A549 (cell line): ENCODE results near the gene DYNC1I1. TPM values are rescaled to one million over a fixed set of nuclear protein-coding genes. Genes with fewer than 3 reads are reported as not detected.
A peak's percentile ranks its signal among the peaks of the same experiment; 100 is the strongest.

Experiments used
- ATAC-seq, 2 experiments: fragments of 200-7000 bp in 1 of 2; fragments of >200 bp in 1 of 2; cut with Nextera tagmentation in 1 of 2; cut with Tn5 transposase in 1 of 2; 3 replicates each; pipeline versions ENCODE4 v1.8.0 to v1.9.1; 2018 to 2020; ENCODE audit warnings: mild to moderate bottlenecking in 1 of 2, moderate library complexity in 1 of 2
- CTCF ChIA-PET: fragments of 300-600 bp; sonication (Branson Sonifier 250); formaldehyde crosslinking; extraction: SDS; loops from one replicate; lab custom pipeline; 2021; ENCODE audit warnings: antibody characterized with exemption, inconsistent platforms; lab: Yijun Ruan, JAX
- POLR2A ChIA-PET: fragments of 350-600 bp; formaldehyde crosslinking; extraction: SDS; loops from one replicate; lab custom pipeline; 2021; ENCODE audit warnings: antibody characterized with exemption, inconsistent platforms; lab: Yijun Ruan, JAX
- DNase-seq, 2 experiments: peaks; one replicate each; pipeline versions ENCODE4 v3.0.0 to v3.0.0-alpha.2; 2011 to 2016; ENCODE audit warnings: low read depth in 1 of 2, low spot score in 1 of 2
- FAIRE-seq: peaks from 2 replicates; lab custom pipeline; 2011; peaks lifted over from hg19 to GRCh38; lab: Jason Lieb, UNC
- H3K27ac ChIP-seq, 2 experiments: fragments of >200 bp; sonication (Bioruptor Twin); formaldehyde crosslinking; 3 replicates each; pipeline ENCODE4 v1.5.1; 2016 to 2017
- H3K4me1 ChIP-seq: fragments of >200 bp; sonication (Bioruptor Twin); formaldehyde crosslinking; 3 replicates; pipeline ENCODE4 v1.6.1; 2016
- H3K4me2 ChIP-seq: fragments of >200 bp; sonication (Bioruptor Twin); formaldehyde crosslinking; 3 replicates; pipeline ENCODE4 v1.6.1; 2016
- H3K4me3 ChIP-seq: fragments of >200 bp; sonication (Bioruptor Twin); formaldehyde crosslinking; 3 replicates; pipeline ENCODE4 v1.5.1; 2016
- H3K9me3 ChIP-seq: fragments of >200 bp; sonication (Bioruptor Twin); formaldehyde crosslinking; 3 replicates; pipeline ENCODE4 v1.6.1; 2016
- BHLHE40 ChIP-seq: IDR thresholded peaks from 2 replicates; pipeline ENCODE4 v1.6.1; 2012; ENCODE audit warnings: low read depth, low read length, inconsistent platforms
- CHD4 ChIP-seq: fragments of 200-600 bp; sonication (generic); IDR thresholded peaks from 2 replicates; pipeline ENCODE4 v1.6.1; 2016; ENCODE audit warnings: antibody characterized with exemption, mild to moderate bottlenecking, borderline replicate concordance
- EP300 ChIP-seq, 2 experiments: fragments of >200 bp; sonication (Bioruptor Twin); formaldehyde crosslinking; IDR thresholded peaks; 2 replicates in 1 of 2; 3 replicates in 1 of 2; pipeline ENCODE4 v1.6.1; 2016 to 2017
- ESRRA ChIP-seq: fragments of 150-350 bp; IDR thresholded peaks from 2 replicates; pipeline ENCODE4 v1.6.1; 2014; ENCODE audit warnings: mild to moderate bottlenecking, low read length, borderline replicate concordance
- FOSB ChIP-seq: fragments of 250-450 bp; sonication (Bioruptor Pico); IDR thresholded peaks from 2 replicates; pipeline ENCODE4 v1.5.0; 2020; ENCODE audit warnings: mild to moderate bottlenecking, moderate library complexity
- GATA3 ChIP-seq: IDR thresholded peaks from 2 replicates; pipeline ENCODE4 v1.6.1; 2012; ENCODE audit warnings: borderline replicate concordance
- HEYL ChIP-seq: fragments of 250-450 bp; sonication (Bioruptor Pico); IDR thresholded peaks from 2 replicates; pipeline ENCODE4 v1.8.0; 2021; ENCODE audit warnings: mild to moderate bottlenecking, moderate library complexity
- HOXA7 ChIP-seq: fragments of 250-450 bp; sonication (Bioruptor Pico); IDR thresholded peaks from 2 replicates; pipeline ENCODE4 v1.5.0; 2020; ENCODE audit warnings: mild to moderate bottlenecking, moderate library complexity
- HOXB5 ChIP-seq: fragments of 250-450 bp; sonication (Bioruptor Pico); IDR thresholded peaks from 2 replicates; pipeline ENCODE4 v1.5.0; 2020; ENCODE audit warnings: mild to moderate bottlenecking, moderate library complexity
- JUN ChIP-seq, 2 experiments: fragments of >200 bp; sonication (Bioruptor Twin); formaldehyde crosslinking; IDR thresholded peaks; 2 replicates in 1 of 2; 3 replicates in 1 of 2; pipeline ENCODE4 v1.6.1; 2016 to 2017
- JUNB ChIP-seq: fragments of >200 bp; sonication (Bioruptor Twin); formaldehyde crosslinking; IDR thresholded peaks from 2 replicates; pipeline ENCODE4 v1.6.1; 2016
- MAZ ChIP-seq: fragments of 150-350 bp; IDR thresholded peaks from 2 replicates; pipeline ENCODE4 v1.6.1; 2014; ENCODE audit warnings: antibody characterized with exemption, low read depth, low read length, borderline replicate concordance
- MYC ChIP-seq: IDR thresholded peaks from 2 replicates; pipeline ENCODE4 v1.6.1; 2012; ENCODE audit warnings: mild to moderate bottlenecking, inconsistent platforms, low read length, improper control_type of control experiment, borderline replicate concordance
- NPAS2 ChIP-seq: fragments of 250-450 bp; sonication (Bioruptor Pico); IDR thresholded peaks from 2 replicates; pipeline ENCODE4 v1.8.0; 2022; ENCODE audit warnings: mild to moderate bottlenecking, moderate library complexity, borderline replicate concordance
- NR3C1 ChIP-seq: fragments of >200 bp; sonication (Bioruptor Twin); formaldehyde crosslinking; IDR thresholded peaks from 3 replicates; pipeline ENCODE4 v1.6.1; 2017
- POLR2A ChIP-seq: IDR thresholded peaks from 2 replicates; pipeline ENCODE4 v1.6.1; 2012; ENCODE audit warnings: mild to moderate bottlenecking, low read length
- POLR2AphosphoS2 ChIP-seq: conservative IDR thresholded peaks from 2 replicates; pipeline ENCODE4 v1.6.1; 2012; ENCODE audit warnings: low read length, improper control_type of control experiment, inconsistent platforms
- RAD21 ChIP-seq, 2 experiments: fragments of >200 bp in 1 of 2; sonication (Bioruptor Twin) in 1 of 2; formaldehyde crosslinking in 1 of 2; IDR thresholded peaks in 1 of 2; conservative IDR thresholded peaks in 1 of 2; 2 replicates in 1 of 2; 3 replicates in 1 of 2; pipeline ENCODE4 v1.6.1; 2012 to 2018; ENCODE audit warnings: inconsistent platforms in 1 of 2
- RARB ChIP-seq: fragments of 250-450 bp; sonication (Bioruptor Pico); IDR thresholded peaks from 2 replicates; pipeline ENCODE4 v1.8.0; 2021; ENCODE audit warnings: mild to moderate bottlenecking, moderate library complexity
- RCOR1 ChIP-seq: fragments of 150-350 bp; IDR thresholded peaks from 2 replicates; pipeline ENCODE4 v1.6.1; 2014; ENCODE audit warnings: antibody characterized with exemption, low read length, low read depth
- RFX5 ChIP-seq: fragments of 450-650 bp; IDR thresholded peaks from 2 replicates; pipeline ENCODE4 v1.7.1; 2014; ENCODE audit warnings: antibody characterized with exemption, mild to moderate bottlenecking, moderate library complexity
- RNF2 ChIP-seq: fragments of 200-600 bp; sonication (generic); IDR thresholded peaks from 2 replicates; pipeline ENCODE4 v1.6.1; 2016; ENCODE audit warnings: low read depth, mild to moderate bottlenecking, antibody characterized with exemption, moderate library complexity, borderline replicate concordance
- SMC3 ChIP-seq: fragments of >200 bp; sonication (Bioruptor Twin); formaldehyde crosslinking; IDR thresholded peaks from 3 replicates; pipeline ENCODE4 v1.6.1; 2018; ENCODE audit warnings: inconsistent platforms
- TP53 ChIP-seq: fragments of 250-450 bp; sonication (Bioruptor Pico); IDR thresholded peaks from 2 replicates; pipeline ENCODE4 v1.5.0; 2021; ENCODE audit warnings: mild to moderate bottlenecking, moderate library complexity
- WGBS: methylation state at CpG from one replicate; pipeline ENCODE4 v1.1.6; 2017; ENCODE audit errors: missing lambda C conversion rate; 5-methylcytosine and 5-hydroxymethylcytosine counted together
- polyA plus RNA-seq, 4 experiments: library from polyadenylated mRNA; depleted of rRNA in 3 of 4; stranded (reverse); fragments of >200 nt; fragmentation: RNase III in 1 of 4; extraction: RNeasy Plus Mini Kit Qiagen cat#74134 plus additional on column Dnase treatment in 1 of 4; gene quantifications; 2 replicates in 3 of 4; 3 replicates in 1 of 4; pipeline ENCODE4 v1.2.3, GENCODE V29; 2011 to 2017
- TF ChIP-seq, protein P1 (sequence below): fragments of 200-600 bp; sonication (generic); IDR thresholded peaks from 2 replicates; pipeline ENCODE4 v1.6.1; 2016; ENCODE audit warnings: antibody characterized with exemption, mild to moderate bottlenecking, moderate library complexity
- TF ChIP-seq, protein P2 (sequence below): fragments of 250-450 bp; sonication (Bioruptor Pico); IDR thresholded peaks from 2 replicates; pipeline ENCODE4 v1.5.0; 2021; ENCODE audit warnings: mild to moderate bottlenecking, moderate library complexity, borderline replicate concordance
- TF ChIP-seq, protein P3 (sequence below): fragments of 250-450 bp; sonication (Bioruptor Pico); IDR thresholded peaks from 2 replicates; pipeline ENCODE4 v1.5.0; 2020; ENCODE audit warnings: low read depth, mild to moderate bottlenecking, moderate library complexity
- TF ChIP-seq, protein P4 (sequence below): IDR thresholded peaks from 2 replicates; pipeline ENCODE4 v1.6.1; 2012
- TF ChIP-seq, protein P5 (sequence below): IDR thresholded peaks from 2 replicates; pipeline ENCODE4 v1.6.1; 2012; ENCODE audit warnings: low read depth, borderline replicate concordance

The DYNC1I1 gene
- polyA plus RNA-seq, 2 of the 4 experiments (the other 2 are of a cell fraction) = 0.04 TPM; not detected in 1

DNA sequence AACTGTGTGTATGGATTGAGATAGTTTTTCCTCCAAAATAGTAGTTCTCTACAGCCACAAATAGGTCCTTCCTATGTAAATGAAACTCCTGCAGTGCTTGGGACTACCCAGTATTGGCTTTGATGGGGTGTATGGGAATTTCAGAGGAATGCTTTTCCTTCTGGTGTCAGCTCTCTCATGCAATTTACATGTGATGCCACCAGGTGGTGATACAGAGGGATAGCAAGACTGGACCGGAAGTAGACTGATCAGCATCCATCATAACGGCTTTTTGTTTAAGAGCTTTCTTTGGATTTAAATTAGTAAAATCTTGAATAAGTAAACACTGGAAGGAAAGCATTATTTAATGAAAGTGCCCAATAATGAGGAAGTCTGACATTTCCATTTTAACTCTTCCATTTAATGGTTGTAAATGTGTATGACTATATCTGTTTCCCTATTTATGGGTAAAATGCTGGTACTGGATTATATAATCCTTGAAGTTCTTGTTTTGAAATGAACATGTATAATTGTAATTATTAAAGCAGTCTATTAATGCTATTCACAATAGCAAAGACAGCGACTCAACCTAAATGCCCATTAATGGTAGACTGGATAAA is 22.7 kb downstream of the DYNC1I1 start (continued):
- TF ChIP-seq CHD4 (no peak), RAD21 (conservative IDR thresholded peaks at IDR 0.05 in 1 of 2, IDR thresholded peaks at IDR 0.05 in 1 of 2) (peak in 1 of 2 experiments; percentile 26; a peak in 2 of 5 replicates), MYC (no peak), SMC3 (peak; percentile 14; the same call in 1 of the 3 replicates), NR3C1 (no peak), EP300 (IDR thresholded peaks at IDR 0.05) (no peak)
- TF ChIP-seq, protein P1, sequence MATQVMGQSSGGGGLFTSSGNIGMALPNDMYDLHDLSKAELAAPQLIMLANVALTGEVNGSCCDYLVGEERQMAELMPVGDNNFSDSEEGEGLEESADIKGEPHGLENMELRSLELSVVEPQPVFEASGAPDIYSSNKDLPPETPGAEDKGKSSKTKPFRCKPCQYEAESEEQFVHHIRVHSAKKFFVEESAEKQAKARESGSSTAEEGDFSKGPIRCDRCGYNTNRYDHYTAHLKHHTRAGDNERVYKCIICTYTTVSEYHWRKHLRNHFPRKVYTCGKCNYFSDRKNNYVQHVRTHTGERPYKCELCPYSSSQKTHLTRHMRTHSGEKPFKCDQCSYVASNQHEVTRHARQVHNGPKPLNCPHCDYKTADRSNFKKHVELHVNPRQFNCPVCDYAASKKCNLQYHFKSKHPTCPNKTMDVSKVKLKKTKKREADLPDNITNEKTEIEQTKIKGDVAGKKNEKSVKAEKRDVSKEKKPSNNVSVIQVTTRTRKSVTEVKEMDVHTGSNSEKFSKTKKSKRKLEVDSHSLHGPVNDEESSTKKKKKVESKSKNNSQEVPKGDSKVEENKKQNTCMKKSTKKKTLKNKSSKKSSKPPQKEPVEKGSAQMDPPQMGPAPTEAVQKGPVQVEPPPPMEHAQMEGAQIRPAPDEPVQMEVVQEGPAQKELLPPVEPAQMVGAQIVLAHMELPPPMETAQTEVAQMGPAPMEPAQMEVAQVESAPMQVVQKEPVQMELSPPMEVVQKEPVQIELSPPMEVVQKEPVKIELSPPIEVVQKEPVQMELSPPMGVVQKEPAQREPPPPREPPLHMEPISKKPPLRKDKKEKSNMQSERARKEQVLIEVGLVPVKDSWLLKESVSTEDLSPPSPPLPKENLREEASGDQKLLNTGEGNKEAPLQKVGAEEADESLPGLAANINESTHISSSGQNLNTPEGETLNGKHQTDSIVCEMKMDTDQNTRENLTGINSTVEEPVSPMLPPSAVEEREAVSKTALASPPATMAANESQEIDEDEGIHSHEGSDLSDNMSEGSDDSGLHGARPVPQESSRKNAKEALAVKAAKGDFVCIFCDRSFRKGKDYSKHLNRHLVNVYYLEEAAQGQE = no peak
- TF ChIP-seq, protein P2, sequence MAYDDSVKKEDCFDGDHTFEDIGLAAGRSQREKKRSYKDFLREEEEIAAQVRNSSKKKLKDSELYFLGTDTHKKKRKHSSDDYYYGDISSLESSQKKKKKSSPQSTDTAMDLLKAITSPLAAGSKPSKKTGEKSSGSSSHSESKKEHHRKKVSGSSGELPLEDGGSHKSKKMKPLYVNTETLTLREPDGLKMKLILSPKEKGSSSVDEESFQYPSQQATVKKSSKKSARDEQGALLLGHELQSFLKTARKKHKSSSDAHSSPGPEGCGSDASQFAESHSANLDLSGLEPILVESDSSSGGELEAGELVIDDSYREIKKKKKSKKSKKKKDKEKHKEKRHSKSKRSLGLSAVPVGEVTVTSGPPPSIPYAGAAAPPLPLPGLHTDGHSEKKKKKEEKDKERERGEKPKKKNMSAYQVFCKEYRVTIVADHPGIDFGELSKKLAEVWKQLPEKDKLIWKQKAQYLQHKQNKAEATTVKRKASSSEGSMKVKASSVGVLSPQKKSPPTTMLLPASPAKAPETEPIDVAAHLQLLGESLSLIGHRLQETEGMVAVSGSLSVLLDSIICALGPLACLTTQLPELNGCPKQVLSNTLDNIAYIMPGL = no peak

DNA sequence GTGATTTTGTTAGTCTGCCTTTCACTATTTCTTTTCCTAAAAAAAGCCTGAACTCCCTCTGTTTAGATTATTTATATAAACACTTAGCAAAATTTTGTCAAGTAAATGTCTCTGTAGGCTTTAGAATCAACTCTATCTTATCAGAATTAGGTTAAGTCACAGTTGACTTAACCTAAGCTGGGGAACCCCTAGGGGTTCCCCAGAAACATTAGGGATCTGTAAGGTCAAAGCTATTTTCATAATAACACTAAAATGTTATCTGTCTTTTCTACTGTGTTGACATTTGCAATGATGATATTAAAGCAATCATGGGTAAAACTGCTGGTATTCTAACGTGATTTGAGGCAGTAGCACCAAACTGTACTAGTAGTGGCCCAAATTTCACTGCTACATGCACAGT is 24.3 kb downstream of the DYNC1I1 start:
- POLR2A ChIA-PET = no interaction called here

DNA sequence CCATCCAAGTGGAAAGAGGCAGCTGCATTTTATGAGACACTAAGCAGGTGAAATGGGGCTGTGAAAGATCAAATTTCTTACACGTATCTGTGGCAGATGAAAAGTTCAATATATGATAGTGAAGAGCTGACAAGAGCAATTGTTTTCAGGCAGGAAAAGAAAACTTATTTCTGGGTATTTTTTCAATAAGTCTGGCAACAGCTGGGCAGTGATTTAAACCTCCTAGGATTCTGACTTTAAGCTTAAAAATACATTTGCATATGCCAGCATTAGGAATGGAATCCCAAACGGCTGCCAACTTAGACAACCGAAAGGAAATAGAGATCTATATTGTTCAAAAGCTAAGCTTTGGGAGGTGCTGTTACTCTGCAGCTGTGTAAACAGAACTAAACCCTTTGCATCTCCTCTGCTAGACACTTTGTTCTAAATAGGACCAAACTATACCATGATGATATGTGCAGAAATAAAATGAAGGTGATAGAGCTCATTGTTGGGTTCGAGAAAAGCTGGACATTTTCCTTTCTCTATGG is 26.1 kb downstream of the DYNC1I1 start:
- FAIRE-seq (no peak), ATAC-seq (no peak), DNase-seq (no peak)
- Histone ChIP-seq H3K4me1 (no peaks in the 10 kb centered on the region), H3K27ac (no peak overlapping the region), H3K4me2 (no peak overlapping the region), H3K9me3 (peaks cover 4% of the 10 kb centered on the region; the same call in 1 of the 3 replicates), H3K4me3 (no peak overlapping the region)
- 9% methylated on average over 4 of the region's 4 CpGs for WGBS
- ChIA-PET CTCF (interaction anchor here (0.9 to 1.1 kb wide), 2 partner anchors 9 to 73 kb away, joined by 3 read pairs; no protein-coding TSS in a partner anchor), POLR2A (no interaction called here)
- TF ChIP-seq BHLHE40 (no peak), RNF2 (no peak), RCOR1 (no peak), MYC (no peak), RARB (no peak), HOXB5 (CRISPR knock-in tag) (no peak), POLR2AphosphoS2 (no peak), RFX5 (no peak), MAZ (no peak)
- TF ChIP-seq, protein P3, sequence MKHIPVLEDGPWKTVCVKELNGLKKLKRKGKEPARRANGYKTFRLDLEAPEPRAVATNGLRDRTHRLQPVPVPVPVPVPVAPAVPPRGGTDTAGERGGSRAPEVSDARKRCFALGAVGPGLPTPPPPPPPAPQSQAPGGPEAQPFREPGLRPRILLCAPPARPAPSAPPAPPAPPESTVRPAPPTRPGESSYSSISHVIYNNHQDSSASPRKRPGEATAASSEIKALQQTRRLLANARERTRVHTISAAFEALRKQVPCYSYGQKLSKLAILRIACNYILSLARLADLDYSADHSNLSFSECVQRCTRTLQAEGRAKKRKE (CRISPR knock-in tag) = no peak

More for the DNA sequence above, 24.3 kb downstream of the DYNC1I1 start:
- H3K4me2 ChIP-seq = no peak overlapping the region
- CTCF ChIA-PET = interaction anchor here (0.7 kb wide), 1 partner anchor 24 kb away, joined by 3 read pairs; no protein-coding TSS in a partner anchor
- DNase-seq (no peak), ATAC-seq (no peak), FAIRE-seq (no peak)
- no peak overlapping the region for H3K4me3 ChIP-seq
- TF ChIP-seq POLR2A = no peak
- no peak for TF ChIP-seq HOXA7 (CRISPR knock-in tag)
- TF ChIP-seq, protein P4, sequence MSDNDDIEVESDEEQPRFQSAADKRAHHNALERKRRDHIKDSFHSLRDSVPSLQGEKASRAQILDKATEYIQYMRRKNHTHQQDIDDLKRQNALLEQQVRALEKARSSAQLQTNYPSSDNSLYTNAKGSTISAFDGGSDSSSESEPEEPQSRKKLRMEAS = no peak
- no peak for TF ChIP-seq NR3C1
- TF ChIP-seq, protein P5, sequence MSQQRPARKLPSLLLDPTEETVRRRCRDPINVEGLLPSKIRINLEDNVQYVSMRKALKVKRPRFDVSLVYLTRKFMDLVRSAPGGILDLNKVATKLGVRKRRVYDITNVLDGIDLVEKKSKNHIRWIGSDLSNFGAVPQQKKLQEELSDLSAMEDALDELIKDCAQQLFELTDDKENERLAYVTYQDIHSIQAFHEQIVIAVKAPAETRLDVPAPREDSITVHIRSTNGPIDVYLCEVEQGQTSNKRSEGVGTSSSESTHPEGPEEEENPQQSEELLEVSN = no peak
- no peak for TF ChIP-seq FOSB (CRISPR knock-in tag)
- no peak for TF ChIP-seq SMC3
- TF ChIP-seq ESRRA = no peak
- TF ChIP-seq TP53 (CRISPR knock-in tag) = no peak
- TF ChIP-seq HEYL = no peak
- no peak for TF ChIP-seq BHLHE40
- TF ChIP-seq NPAS2 = no peak
- no peak for TF ChIP-seq RAD21 (conservative IDR thresholded peaks at IDR 0.05 in 1 of 2, IDR thresholded peaks at IDR 0.05 in 1 of 2)
- TF ChIP-seq GATA3 = no peak
- TF ChIP-seq JUNB = no peak
- no peak for TF ChIP-seq JUN (IDR thresholded peaks at IDR 0.05)
- H3K4me1 ChIP-seq = no peaks in the 10 kb centered on the region
- peaks cover 4% of the 10 kb centered on the region; the same call in 1 of the 3 replicates for H3K9me3 ChIP-seq
- 7% methylated on average over 1 of the region's 1 CpG for WGBS
- H3K27ac ChIP-seq = no peak overlapping the region
